Measurements from ENCODE around the gene METTL2B.
"Not testable (repeated sequence)": the region's sequence is repeated elsewhere in the genome, so short reads cannot be mapped to it uniquely, and the experiment has no call there.

DNA sequence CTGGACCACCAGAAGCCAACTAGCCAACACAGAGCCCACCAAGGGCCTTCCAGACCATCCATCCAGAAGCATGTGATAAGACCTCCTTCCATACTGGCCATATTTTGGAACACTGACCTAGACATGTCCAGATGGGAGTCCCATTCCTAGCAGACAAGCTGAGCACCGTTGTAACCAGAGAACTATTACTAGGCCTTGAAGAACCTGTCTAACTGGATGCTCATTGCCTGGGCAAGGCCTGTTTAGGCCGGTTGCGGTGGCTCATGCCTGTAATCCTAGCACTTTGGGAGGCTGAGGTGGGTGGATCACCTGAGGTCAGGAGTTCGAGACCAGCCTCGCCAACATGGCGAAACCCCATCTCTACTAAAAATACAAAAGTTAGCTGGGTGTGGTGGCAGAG lies 19.2 kb upstream of the METTL2B start:
- TF ChIP-seq FOS (IDR thresholded peaks at IDR 0.05; ENCODE audit: borderline replicate concordance, insufficient read depth, low read length); POLR2AphosphoS5 (IDR thresholded peaks at IDR 0.05; ENCODE audit: insufficient read depth, low read depth, low read length); POLR2A (IDR thresholded peaks at IDR 0.05; ENCODE audit: low read depth, low read length); EZH2 (IDR thresholded peaks at IDR 0.05; ENCODE audit: borderline replicate concordance, low read depth, low read length, severe bottlenecking); JUN (IDR thresholded peaks at IDR 0.05; ENCODE audit: borderline replicate concordance, insufficient read depth, insufficient read length, low read depth); MYC (IDR thresholded peaks at IDR 0.05; ENCODE audit: low read depth, low read length): not testable (repeated sequence)
- TF ChIP-seq, protein P1, sequence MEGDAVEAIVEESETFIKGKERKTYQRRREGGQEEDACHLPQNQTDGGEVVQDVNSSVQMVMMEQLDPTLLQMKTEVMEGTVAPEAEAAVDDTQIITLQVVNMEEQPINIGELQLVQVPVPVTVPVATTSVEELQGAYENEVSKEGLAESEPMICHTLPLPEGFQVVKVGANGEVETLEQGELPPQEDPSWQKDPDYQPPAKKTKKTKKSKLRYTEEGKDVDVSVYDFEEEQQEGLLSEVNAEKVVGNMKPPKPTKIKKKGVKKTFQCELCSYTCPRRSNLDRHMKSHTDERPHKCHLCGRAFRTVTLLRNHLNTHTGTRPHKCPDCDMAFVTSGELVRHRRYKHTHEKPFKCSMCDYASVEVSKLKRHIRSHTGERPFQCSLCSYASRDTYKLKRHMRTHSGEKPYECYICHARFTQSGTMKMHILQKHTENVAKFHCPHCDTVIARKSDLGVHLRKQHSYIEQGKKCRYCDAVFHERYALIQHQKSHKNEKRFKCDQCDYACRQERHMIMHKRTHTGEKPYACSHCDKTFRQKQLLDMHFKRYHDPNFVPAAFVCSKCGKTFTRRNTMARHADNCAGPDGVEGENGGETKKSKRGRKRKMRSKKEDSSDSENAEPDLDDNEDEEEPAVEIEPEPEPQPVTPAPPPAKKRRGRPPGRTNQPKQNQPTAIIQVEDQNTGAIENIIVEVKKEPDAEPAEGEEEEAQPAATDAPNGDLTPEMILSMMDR (IDR thresholded peaks at IDR 0.05; ENCODE audit: extremely low read depth in 1 of 2, insufficient read depth in 1 of 2, low read depth in 1 of 2, low read length in 2 of 2), result not testable (repeated sequence)
- TF ChIP-seq, protein P2, sequence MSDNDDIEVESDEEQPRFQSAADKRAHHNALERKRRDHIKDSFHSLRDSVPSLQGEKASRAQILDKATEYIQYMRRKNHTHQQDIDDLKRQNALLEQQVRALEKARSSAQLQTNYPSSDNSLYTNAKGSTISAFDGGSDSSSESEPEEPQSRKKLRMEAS (IDR thresholded peaks at IDR 0.05; ENCODE audit: insufficient read depth, insufficient read length), result not testable (repeated sequence)
